AG09309 (cell line): ENCODE data around the gene RIMKLA.

Experiments used
- DNase-seq: peaks from one replicate; pipeline ENCODE4 v3.0.0-alpha.2; 2010; ENCODE audit warnings: low read depth
- H3K4me3 ChIP-seq: 2 replicates; pipeline ENCODE4 v1.5.1; 2011; ENCODE audit warnings: mild to moderate bottlenecking, low read depth, low read length, moderate library complexity; ENCODE audit not compliant: control insufficient read depth
- TF ChIP-seq, protein P1 (sequence below): IDR thresholded peaks from 2 replicates; pipeline ENCODE4 v1.5.1; 2011; ENCODE audit warnings: mild to moderate bottlenecking, low read depth, low read length, inconsistent platforms; ENCODE audit not compliant: insufficient read depth, control insufficient read depth; ENCODE audit errors: missing control alignments

Gene RIMKLA

DNA sequence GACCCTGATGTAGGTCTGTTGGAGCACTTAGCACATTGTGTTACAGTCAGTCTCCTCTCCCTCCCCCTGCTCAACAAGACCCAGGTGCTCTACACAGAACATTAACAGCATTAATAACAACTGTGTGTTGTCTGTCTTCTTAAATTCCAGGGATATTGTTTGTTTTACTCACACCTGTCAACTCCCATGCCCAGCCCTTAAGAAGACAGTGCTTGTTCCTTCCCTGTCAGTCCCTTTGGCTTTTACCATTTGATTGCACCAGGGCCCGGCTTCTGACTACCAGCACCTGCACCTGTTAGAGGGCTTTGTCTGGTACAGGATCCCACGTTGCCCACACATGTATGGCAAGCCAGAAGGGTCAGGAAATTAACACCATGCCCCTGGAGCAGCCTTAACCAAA lies 11.7 kb downstream of the RIMKLA start:
- DNase-seq: no peak
- TF ChIP-seq, protein P1, sequence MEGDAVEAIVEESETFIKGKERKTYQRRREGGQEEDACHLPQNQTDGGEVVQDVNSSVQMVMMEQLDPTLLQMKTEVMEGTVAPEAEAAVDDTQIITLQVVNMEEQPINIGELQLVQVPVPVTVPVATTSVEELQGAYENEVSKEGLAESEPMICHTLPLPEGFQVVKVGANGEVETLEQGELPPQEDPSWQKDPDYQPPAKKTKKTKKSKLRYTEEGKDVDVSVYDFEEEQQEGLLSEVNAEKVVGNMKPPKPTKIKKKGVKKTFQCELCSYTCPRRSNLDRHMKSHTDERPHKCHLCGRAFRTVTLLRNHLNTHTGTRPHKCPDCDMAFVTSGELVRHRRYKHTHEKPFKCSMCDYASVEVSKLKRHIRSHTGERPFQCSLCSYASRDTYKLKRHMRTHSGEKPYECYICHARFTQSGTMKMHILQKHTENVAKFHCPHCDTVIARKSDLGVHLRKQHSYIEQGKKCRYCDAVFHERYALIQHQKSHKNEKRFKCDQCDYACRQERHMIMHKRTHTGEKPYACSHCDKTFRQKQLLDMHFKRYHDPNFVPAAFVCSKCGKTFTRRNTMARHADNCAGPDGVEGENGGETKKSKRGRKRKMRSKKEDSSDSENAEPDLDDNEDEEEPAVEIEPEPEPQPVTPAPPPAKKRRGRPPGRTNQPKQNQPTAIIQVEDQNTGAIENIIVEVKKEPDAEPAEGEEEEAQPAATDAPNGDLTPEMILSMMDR: no peak
- no peak overlapping the region for H3K4me3 ChIP-seq

DNA sequence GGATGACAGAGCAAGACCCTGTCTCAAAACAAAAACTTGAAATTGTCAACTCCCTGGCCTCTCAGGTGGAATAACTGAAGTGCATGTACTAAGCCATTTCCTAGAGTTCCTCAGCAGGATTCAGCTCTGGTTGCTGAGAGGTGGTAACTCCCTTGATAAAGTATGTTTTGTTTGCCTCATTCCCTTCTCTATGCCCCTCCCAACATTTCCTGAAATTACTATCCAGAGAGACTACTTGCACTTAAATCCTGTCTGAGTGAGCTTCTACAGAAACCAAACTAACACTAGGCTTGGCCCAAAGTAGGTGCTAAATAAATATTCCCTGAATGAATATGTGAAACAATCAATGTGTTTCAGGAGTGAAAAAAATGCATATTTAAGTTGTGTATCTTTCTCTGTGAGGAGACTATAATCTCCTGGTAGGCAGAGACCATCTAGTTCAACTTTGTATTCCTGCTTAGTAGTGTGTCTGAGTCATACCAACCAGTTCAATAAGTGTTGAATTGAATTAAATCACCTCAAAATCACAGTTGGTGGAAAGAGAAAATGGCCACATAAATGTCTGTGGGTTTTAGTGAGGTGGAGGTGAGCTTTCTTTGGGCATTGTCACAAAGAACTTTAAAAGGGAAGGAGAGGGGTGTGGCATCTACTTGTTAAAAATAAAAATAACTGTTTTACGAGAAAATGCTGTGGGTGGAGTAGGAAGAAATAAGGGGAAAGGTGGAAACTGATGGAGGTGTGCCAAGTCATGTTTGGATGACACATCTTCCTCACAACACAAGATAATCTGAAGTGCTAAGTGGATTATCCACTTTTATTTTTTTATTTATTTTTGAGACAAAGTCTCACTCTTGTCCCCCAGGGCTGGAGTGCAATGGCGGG lies 12.6 kb downstream of the RIMKLA start:
- TF ChIP-seq, protein P1: no peak
- DNase-seq: no peak
- no peak overlapping the region for H3K4me3 ChIP-seq

DNA sequence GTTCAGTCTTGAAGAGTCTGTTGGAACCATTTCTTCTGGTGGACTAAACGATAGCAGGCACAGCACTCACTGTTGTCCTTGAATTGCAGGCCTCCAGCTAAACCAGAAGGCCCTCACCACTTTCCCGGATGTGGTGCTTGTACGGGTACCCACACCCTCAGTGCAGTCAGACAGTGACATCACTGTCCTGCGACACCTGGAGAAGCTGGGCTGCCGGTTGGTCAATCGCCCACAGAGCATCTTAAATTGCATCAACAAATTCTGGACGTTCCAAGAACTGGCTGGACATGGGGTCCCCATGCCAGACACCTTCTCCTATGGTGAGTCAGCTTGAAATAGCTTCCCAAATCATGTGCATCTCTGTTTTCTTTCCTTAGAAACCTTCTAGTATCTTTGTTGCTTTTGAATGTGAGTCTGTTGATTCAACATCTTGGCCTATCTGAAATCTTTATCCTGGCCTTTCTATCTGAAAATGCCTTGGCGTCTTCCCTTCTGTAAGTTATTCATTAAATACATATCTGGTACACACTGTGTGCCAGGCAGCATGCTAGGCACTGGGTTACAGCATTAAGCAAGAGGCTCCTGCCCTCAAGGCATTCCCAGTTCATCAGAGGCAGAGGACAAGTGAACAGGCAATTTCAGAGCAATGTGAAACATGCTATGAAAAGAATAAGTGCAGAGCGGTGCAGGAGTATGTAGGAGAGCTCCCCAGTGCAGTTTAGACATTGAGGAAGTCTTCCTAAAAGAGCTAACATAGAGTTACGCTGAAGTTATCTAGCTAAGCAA lies 18.9 kb downstream of the RIMKLA start:
- no peak for DNase-seq

DNA sequence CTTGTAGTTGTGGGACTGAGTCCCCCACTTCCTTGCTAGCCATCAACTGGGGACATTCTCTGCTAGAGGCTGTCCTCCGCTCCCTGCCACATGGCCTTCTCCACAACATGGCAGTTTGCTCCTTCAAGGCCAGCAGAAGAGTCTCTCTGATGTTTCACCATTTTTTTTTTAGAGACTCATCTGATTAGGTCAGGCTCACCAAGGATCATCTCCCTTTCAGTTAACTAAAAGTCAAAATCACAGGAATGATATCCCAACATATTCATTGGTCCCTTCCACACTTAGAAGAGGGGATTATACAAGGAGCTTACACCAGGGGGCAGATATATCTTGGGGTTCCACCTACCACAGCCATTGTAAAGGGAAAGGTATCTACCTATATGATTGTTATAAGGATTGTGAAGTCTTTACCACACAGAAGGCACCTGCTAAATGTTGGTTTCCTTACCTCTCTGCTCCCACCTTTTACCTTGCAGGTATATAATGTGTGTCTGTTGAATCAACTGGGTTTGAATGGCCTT lies 23.3 kb downstream of the RIMKLA start:
- TF ChIP-seq, protein P1: no peak
- H3K4me3 ChIP-seq: no peak overlapping the region
- DNase-seq: no peak

More for the DNA sequence above, 18.9 kb downstream of the RIMKLA start:
- no peak overlapping the region for H3K4me3 ChIP-seq
- TF ChIP-seq, protein P1: no peak

DNA sequence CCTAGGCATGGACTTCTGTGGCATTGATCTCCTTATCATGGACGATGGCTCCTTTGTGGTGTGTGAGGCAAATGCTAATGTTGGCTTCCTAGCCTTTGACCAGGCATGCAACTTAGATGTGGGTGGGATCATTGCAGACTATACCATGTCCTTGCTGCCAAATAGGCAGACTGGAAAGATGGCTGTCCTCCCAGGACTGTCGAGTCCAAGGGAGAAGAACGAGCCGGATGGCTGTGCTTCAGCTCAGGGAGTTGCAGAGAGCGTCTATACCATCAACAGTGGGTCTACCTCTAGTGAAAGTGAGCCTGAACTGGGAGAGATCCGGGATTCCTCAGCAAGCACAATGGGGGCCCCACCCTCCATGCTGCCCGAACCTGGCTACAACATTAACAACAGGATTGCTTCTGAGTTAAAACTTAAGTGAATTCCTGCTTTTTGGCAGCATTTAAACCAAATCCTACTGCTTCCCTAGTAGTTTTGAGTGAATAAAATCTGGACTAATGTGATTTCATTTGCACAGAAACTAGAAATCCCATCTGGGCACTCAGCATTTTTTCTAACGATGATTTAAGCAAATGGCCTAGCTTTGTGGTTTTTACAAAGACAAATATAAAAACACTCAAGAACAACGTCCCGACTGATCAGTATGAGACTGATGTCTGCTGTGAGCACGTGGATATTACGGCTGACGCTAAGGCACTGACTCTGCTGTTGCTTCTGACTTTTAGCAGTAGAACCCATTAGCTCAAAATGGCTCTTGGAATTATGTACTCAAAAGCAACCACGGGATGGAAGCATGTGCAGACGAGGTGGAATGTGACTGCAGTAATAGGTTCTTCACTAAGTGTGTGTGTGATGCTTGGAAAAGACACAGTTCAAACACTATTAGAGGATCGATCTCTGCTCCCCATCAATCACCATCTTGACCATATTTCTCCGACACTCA lies 34.2 kb downstream of the RIMKLA start:
- no peak overlapping the region for H3K4me3 ChIP-seq
- DNase-seq: no peak
- TF ChIP-seq, protein P1: no peak

DNA sequence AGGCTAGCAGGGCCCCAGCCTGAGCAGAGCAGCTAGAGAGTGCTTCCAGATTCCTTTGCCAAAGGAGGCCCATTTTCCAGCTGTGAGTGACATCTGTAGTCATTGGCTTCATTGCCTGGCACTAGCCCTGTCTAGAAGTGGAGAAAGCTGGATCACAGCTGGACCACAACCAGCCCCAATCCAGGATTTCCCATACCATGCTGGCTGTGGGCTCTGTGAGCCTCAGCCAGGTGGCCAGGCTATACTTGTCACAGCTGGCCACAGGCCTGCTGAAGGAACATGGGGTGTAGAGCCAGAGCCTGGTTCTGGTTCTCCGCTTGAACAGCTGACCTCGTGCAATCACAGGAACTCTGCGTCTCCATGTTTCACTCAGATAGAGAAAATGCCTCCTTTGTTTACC lies 36.6 kb downstream of the RIMKLA start:
- H3K4me3 ChIP-seq: no peak overlapping the region
- TF ChIP-seq, protein P1: no peak

More for the DNA sequence above, 36.6 kb downstream of the RIMKLA start:
- DNase-seq: no peak
